K562 (cell line): Measurements from ENCODE around the gene PRR35. TPM values are rescaled to one million over a fixed set of nuclear protein-coding genes. Genes with fewer than 3 reads are reported as not detected.

Source experiments
- CHD7 ChIP-seq: fragments of 200-600 bp; sonication (generic); IDR thresholded peaks from one replicate; pipeline ENCODE4 v1.6.1; 2012; ENCODE audit warnings: mild to moderate bottlenecking, low read depth, low read length, inconsistent platforms
- ESRRA ChIP-seq: fragments of 450-650 bp; IDR thresholded peaks from 2 replicates; pipeline ENCODE4 v1.6.1; 2014; ENCODE audit warnings: low read depth, mild to moderate bottlenecking, moderate library complexity, borderline replicate concordance
- GABPA ChIP-seq: fragments of 200-800 bp; sonication (Bioruptor generic); conservative IDR thresholded peaks from 2 replicates; pipeline ENCODE4 v1.6.1; 2016; ENCODE audit warnings: low read depth, missing genetic modification characterization, missing compliant biosample characterization
- JUN ChIP-seq, 2 experiments: sonication (generic) in 1 of 2; formaldehyde crosslinking in 1 of 2; IDR thresholded peaks; 2 replicates each; pipeline versions ENCODE4 v1.6.1 to v1.8.0; 2012 to 2022; ENCODE audit warnings: borderline replicate concordance in 2 of 2, mild to moderate bottlenecking in 2 of 2, improper control_type of control experiment in 1 of 2, low read depth in 1 of 2, low read length in 1 of 2, missing genetic modification reagents in 1 of 2
- MCM5 ChIP-seq: fragments of 450-650 bp; IDR thresholded peaks from 2 replicates; pipeline ENCODE4 v1.6.1; 2016; ENCODE audit warnings: low read depth
- POLR2B ChIP-seq: fragments of 450-650 bp; IDR thresholded peaks from 2 replicates; pipeline ENCODE4 v1.6.1; 2018; ENCODE audit warnings: low read depth; ENCODE audit not compliant: partially characterized antibody
- PTBP1 ChIP-seq: fragments of 200-400 bp; formaldehyde crosslinking; IDR thresholded peaks from 2 replicates; pipeline ENCODE4 v1.6.1; 2017; ENCODE audit warnings: low read depth, low read length
- SMAD3 ChIP-seq: fragments of 450-650 bp; formaldehyde crosslinking; conservative IDR thresholded peaks from 2 replicates; pipeline ENCODE4 v1.4.0; 2020; ENCODE audit warnings: mild to moderate bottlenecking
- SMARCA4 ChIP-seq: fragments of 450-650 bp; IDR thresholded peaks from 2 replicates; pipeline ENCODE4 v1.6.1; 2016
- SMC3 ChIP-seq: conservative IDR thresholded peaks from 2 replicates; pipeline ENCODE4 v1.6.1; 2011; ENCODE audit warnings: low read depth, low read length, improper control_type of control experiment; ENCODE audit not compliant: insufficient read depth
- STAG1 ChIP-seq: sonication (generic); formaldehyde crosslinking; IDR thresholded peaks from 2 replicates; pipeline ENCODE4 v1.5.0; 2020; ENCODE audit warnings: missing genetic modification reagents, borderline replicate concordance
- TCF3 ChIP-seq: sonication (generic); formaldehyde crosslinking; IDR thresholded peaks from 2 replicates; pipeline ENCODE4 v1.4.0; 2020; ENCODE audit warnings: mild to moderate bottlenecking, missing genetic modification reagents
- TEAD4 ChIP-seq, 2 experiments: sonication (generic) in 1 of 2; formaldehyde crosslinking in 1 of 2; IDR thresholded peaks; 2 replicates each; pipeline versions ENCODE4 v1.6.1 to v1.8.0; 2012 to 2022; ENCODE audit warnings: borderline replicate concordance in 1 of 2, inconsistent platforms in 1 of 2, low read length in 1 of 2, mild to moderate bottlenecking in 1 of 2, missing genetic modification reagents in 1 of 2
- ZBTB12 ChIP-seq: fragments of 250-450 bp; sonication (Bioruptor Pico); IDR thresholded peaks from 2 replicates; pipeline ENCODE4 v1.4.0; 2020
- polyA plus RNA-seq, 8 experiments: library from polyadenylated mRNA; depleted of rRNA in 4 of 8; stranded (reverse) in 5 of 8; unstranded in 3 of 8; fragments of >200 nt; fragmentation: Nextera tagmentation in 2 of 8; fragmentation: Illumina TruSeq in 1 of 8; extraction: Ambion mirVana in 2 of 8; extraction: Trizol in 1 of 8; gene quantifications; 2 replicates each; pipeline versions ENCODE4 v1.2.1 to v1.2.3, GENCODE V29; 2011 to 2014; ENCODE audit warnings: inconsistent platforms in 1 of 8, missing spikeins in 1 of 8
- total RNA-seq, 7 experiments: library from RNA; depleted of rRNA in 6 of 7; stranded (reverse); fragments of >200 nt in 6 of 7; fragmentation: Illumina TruSeq in 2 of 7; extraction: Trizol in 2 of 7; gene quantifications; 2 replicates each; pipeline versions ENCODE4 v1.2.1 to v1.2.3, GENCODE V29; 2011 to 2021; ENCODE audit warnings: low replicate concordance in 1 of 7

Gene PRR35
- total and polyA plus RNA-seq, 9 of the 15 experiments (the other 6 are each of a cell fraction or from before 2014, with no cell fraction given) = 0.17 to 0.45 (median 0.21) TPM; not detected in 5

DNA sequence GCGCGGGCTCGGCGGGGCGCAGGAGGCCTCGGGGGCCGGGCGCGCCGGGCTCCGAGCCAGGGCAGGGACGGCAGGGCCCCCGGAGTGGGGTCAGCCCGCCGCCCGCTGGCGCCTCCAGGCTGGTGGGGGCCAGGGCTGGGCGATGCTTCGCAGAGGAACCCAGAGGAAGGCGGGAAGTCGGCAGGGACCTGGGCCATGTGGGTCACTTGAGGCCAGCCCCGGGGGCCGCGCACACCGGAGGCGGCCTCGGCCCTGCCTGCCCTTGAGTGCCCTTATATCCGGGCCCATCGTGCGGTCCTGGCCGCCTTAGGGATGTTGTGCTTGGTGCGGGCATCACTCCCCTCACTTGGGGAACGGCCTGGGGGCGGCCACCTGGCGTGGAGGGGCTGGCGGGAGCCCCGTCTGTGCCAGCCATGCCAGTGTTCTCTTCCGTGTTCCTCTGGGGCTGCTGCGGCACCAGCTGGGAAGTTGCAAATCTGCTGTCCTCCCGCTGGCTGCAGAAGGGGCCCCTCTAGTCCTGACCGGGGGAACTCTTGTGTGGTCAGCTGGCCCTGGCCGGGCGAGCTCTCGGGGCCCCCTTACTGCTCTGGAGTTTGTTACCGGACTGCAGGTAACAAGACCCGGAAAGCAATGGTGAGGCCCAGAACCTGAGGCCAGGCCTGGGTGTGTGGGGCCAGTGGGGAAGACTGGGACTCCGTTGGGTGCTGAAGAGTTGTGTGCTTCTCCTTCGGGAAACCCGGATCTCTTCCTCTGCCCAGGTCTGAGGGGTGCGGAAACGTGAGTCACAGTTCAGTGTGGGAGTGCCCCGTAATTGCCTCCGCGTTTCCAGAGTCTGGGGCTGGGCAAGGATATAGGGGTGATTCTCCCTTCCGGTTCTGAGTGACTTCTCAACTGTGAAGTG is 31.8 kb upstream of the PRR35 start (continued):
- no peak for TF ChIP-seq STAG1 (CRISPR knock-in tag)
- TF ChIP-seq ESRRA = peak; percentile 59; the same call in 1 of the 2 replicates
- TF ChIP-seq TEAD4 (IDR thresholded peaks at IDR 0.05; ENCODE audit: low read length) = peak; percentile 18; the same call in 1 of the 2 replicates
- TF ChIP-seq TEAD4 (CRISPR knock-in tag; IDR thresholded peaks at IDR 0.05; ENCODE audit: borderline replicate concordance) = 0 out of 2 replicates have a peak, but pooled peaks have one; percentile 31
- no peak for TF ChIP-seq TCF3
- no peak for TF ChIP-seq ZBTB12 (CRISPR knock-in tag)
- TF ChIP-seq MCM5 = no peak
- 0 out of 2 replicates have a peak, but pooled peaks have one; percentile 64 for TF ChIP-seq SMARCA4
- TF ChIP-seq PTBP1 = no peak
- TF ChIP-seq CHD7 = no peak
- peak; percentile 52 for TF ChIP-seq POLR2B
- TF ChIP-seq SMC3 = no peak
- TF ChIP-seq JUN (IDR thresholded peaks at IDR 0.05; ENCODE audit: borderline replicate concordance, low read depth, low read length) = peak; percentile 34; the same call in 1 of the 2 replicates
- no peak for TF ChIP-seq JUN (CRISPR knock-in tag; IDR thresholded peaks at IDR 0.05; ENCODE audit: borderline replicate concordance)
- TF ChIP-seq SMAD3 (CRISPR knock-in tag) = no peak
- TF ChIP-seq GABPA (tag) = peak; percentile 77
